ENCODE measurements around the gene TP63.

The TP63 gene

DNA sequence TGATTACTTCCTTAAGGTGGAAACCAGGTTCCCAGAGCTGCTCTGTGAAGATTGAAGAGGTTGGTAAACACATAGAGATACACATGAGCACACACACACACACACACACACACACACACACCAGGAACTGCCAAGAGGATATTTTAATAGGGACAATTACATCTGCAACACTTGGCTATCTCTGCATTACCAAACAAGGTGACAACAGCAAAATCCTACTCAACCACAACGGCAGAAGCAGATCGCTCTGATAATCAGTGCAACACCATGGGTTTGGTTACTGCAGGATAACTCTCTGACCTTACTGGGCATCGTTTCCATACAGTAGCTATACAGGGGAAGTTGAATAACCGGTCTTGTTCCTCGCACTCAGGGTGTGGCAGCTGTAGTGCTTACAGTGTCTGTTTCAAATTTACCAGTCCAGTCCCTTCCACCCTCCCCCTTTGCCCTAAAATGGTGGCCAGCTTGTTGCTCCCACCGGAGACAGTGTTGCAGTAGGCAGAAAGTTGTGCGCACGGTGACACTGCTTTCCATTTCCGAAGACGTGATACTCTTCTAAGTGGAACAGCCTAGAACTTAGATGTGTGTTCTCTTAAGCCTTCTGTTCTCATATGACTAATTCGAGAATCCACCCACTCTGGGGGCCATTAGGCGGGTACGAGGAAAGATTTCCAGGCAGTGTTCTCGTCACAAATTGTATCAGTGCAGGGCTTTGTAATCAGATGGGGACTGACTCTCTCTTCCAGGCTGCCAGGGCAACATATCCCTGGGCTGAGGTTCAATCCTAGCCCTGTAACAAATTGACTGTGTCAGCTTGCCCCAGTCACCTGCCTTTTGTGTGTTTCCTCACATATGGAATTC lies 313.3 kb downstream of the TP63 start:
- no peak for DNase-seq

DNA sequence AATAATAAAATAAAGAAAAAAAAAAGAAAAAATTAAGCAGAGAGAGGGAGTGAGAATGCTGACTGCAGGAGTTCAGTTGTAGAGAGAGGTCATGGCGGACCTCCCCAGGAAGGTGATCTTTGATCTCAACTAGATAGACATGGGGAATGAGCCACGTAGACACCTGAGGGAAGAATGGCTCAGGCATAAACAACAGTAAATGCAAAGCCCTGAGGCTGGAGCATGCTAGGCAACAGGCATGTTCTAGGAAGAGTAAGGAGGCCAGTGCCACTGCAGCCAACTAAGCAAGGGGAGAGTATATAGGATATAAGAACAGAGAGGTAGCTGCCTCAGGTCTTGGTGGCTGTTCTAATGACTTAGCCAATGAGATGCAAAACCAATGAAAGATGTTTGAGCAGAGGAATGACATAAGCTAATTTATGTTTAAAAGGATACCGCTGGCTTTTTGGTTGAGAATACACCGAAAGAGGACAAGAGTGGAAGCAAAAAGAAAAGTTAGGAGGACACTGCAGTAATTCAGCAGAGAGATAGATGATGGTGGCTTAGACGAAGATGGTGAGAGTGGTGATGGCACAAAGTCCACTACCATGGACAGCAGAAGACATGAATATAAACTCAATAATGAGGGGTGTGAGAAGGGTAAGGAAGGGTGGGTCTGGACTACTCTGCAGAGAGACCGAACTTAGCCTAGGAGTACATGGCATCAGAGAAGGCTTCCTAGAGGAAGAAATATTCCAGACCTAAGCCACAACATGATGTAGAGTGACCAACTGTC lies 314.9 kb downstream of the TP63 start:
- DNase-seq, result no peak

Measured in inflammatory macrophage treated with lipopolysaccharide for 4 hours (primary cell).